RWPE1 (cell line): ENCODE results near the gene PARVG.

Experiments
- CTCF ChIA-PET: fragments of 350-600 bp; sonication (Branson Sonifier 250); formaldehyde crosslinking; extraction: SDS; loops from one replicate; lab custom pipeline; 2021; lab: Yijun Ruan, JAX
- POLR2A ChIA-PET: fragments of 400-600 bp; formaldehyde crosslinking; extraction: SDS; loops from one replicate; lab custom pipeline; 2020; ENCODE audit warnings: antibody characterized with exemption; ENCODE audit not compliant: low non-redundant PET; lab: Yijun Ruan, JAX
- DNase-seq: peaks from one replicate; pipeline ENCODE4 v3.0.0; 2012; ENCODE audit warnings: low spot score
- H3K27ac ChIP-seq: fragments of 450-650 bp; 2 replicates; pipeline ENCODE4 v1.5.1; 2017
- CTCF ChIP-seq: fragments of 450-650 bp; conservative IDR thresholded peaks from 2 replicates; pipeline ENCODE4 v1.5.1; 2017; ENCODE audit warnings: low read depth, mild to moderate bottlenecking

PARVG gene

GRCh38 chr22:44185237-44186120 lies 4.8 kb downstream of the PARVG start:
- TF ChIP-seq CTCF = no peak
- no peak for DNase-seq
- ChIA-PET CTCF (no interaction called here), POLR2A (no interaction called here)
- no peak overlapping the region for H3K27ac ChIP-seq

DNA sequence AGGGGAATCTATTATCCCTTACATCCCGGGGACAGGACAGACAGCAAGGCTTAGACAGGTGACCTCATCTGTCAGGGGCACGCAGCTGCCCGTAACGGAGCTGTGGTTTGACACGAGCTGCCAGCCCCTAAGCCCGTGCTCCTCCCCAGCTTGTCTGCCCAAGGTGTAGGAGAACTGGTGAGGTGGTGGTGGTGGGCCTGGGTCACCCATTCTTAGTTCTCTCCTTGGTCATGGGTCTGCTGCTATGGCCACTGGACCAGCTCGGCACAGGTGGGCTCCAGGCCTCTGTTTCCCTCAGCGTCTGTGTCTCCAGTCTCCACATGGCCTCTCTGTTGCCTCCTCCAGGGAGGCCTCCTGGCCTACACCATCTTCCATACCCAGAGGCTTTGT lies 5.4 kb downstream of the PARVG start:
- no peak overlapping the region for H3K27ac ChIP-seq
- ChIA-PET CTCF (no interaction called here), POLR2A (no interaction called here)
- TF ChIP-seq CTCF = no peak
- DNase-seq = no peak

DNA sequence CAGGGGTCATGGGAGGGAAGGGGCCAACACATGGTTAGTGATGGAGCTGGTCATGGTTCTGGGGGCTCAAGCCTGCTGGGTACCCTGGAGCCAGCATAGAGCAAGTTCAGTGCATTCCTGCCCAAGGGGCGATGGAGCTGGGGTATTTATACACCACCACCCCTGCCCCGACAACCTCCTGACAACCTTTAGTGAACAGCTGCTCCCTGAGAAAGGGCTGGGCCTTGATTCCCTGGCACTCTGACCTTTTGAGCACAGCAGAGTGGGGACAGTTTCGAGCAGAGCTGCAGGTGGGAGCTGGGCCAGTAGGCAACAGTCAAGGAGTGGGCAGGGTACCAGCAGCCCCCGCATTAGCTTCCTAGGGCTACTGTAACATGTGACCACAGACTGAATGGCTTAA lies 6.0 kb downstream of the PARVG start:
- POLR2A ChIA-PET = no interaction called here
- CTCF ChIA-PET = no interaction called here
- H3K27ac ChIP-seq = no peak overlapping the region
- no peak for TF ChIP-seq CTCF
- DNase-seq = no peak

- ChIA-PET CTCF (no interaction called here), POLR2A (no interaction called here)
- TF ChIP-seq CTCF = no peak
- no peak for DNase-seq
- no peak overlapping the region for H3K27ac ChIP-seq
Measured at GRCh38 chr22:44187652-44188230, 7.0 kb downstream of the PARVG start.

- no peak for DNase-seq
- no peak overlapping the region for H3K27ac ChIP-seq
- ChIA-PET POLR2A (no interaction called here), CTCF (no interaction called here)
- TF ChIP-seq CTCF = no peak
Measured at GRCh38 chr22:44188316-44188715, 7.6 kb downstream of the PARVG start.

DNA sequence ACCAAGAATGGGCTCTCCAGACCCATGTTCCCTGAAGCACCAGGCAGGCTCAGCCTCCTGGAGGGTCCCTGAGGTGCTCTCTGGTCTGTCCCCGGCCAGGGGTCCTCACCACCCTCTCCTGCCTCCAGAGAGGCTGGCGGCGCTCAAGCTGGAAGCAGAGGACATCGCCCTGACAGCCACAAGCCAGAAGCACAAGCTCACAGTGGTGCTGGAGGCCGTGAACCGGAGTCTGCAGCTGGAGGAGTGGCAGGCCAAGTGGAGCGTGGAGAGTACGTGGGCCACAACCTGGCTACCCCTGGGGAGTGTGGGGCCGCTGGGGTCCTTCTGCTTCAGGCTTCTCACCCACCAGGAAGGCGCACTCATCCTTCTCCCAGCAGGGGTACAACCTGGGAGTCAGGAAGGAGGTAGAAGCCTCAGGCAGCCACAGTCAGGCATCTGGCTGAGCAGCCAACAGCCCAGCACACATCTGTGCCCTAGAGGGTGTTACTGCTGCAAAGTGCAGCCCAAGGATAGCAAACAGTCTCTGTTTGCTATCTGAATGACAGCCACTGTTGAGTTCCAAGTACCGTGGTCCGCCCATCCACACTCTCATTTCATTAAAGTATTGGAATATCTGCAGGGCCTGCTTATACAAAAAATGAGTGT lies 8.4 kb downstream of the PARVG start:
- TF ChIP-seq CTCF = no peak
- no peak overlapping the region for H3K27ac ChIP-seq
- ChIA-PET POLR2A (no interaction called here), CTCF (no interaction called here)
- no peak for DNase-seq
